Measurements from ENCODE around the gene CYLD.
A peak's percentile ranks its signal among the peaks of the same experiment; 100 is the strongest.

The CYLD gene

GRCh38 chr16:50842589-50842988 lies 100.7 kb downstream of the CYLD start:
- DNase-seq (ENCODE audit: low read depth in 3 of 3): peak in 1 of 3 experiments; percentile 16

DNA sequence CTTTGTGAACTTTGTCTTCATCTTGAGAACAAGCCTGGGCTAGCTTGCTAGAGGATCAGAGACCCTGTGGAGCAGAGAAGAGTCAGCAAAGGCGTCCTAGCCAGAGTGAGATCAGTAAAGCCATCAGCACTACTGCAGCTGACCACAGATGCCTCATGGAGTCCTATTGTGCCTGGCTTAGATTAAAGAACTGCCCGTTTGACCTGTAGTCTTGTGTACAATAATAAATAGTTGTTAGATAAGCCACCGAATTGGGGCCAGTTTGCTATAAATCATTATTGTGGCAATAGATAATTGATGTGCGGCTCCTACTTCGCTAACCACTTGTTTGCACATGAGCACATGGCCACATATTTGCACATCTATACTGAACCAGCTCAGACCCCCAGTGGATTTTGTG lies 103.0 kb downstream of the CYLD start:
- DNase-seq (ENCODE audit: low read depth in 3 of 3): no peak

DNA sequence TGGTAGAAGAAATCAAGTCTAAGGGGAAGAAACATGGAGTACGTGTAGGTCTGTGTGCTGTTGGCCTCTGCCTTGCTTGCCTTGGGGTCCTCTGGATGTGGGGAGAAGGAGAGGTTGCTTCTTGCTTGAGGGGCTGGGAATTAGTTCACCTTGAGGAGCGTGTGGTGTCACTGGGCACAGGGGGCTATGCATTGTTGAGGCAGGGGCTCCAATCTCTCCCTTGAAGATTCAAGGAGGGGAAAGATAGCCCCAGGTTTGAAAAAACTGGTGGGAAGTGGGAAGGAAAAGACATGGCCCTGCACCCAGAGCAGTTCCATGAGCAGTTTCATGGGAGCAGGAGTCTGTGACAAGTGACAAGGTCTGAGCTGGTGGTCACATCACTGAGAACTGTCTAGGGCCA lies 103.4 kb downstream of the CYLD start:
- no peak for DNase-seq (ENCODE audit: low read depth in 3 of 3)

DNA sequence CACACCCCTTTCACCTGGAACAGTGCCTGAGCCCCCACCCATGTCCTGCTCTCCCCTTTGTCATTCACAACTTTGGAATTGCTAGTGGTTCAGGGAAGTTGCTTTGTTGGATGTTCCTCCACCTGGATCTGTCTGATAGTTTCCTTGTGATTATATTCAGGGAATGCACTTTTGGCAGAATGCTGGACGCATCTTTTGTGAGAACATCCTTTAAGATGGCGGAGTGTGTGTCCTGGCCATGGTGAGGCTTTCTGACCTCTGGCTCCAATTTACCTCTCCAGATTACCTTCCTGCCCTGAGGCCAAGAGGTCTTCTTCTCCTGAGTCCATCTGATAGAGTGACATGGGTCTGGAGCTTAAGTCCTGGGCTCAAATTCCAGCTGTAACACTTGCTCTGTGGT lies 104.6 kb downstream of the CYLD start:
- no peak for DNase-seq (ENCODE audit: low read depth in 3 of 3)

- no peak for DNase-seq (ENCODE audit: low read depth in 3 of 3)
Observed at GRCh38 chr16:50847166-50847565, 105.3 kb downstream of the CYLD start.

DNA sequence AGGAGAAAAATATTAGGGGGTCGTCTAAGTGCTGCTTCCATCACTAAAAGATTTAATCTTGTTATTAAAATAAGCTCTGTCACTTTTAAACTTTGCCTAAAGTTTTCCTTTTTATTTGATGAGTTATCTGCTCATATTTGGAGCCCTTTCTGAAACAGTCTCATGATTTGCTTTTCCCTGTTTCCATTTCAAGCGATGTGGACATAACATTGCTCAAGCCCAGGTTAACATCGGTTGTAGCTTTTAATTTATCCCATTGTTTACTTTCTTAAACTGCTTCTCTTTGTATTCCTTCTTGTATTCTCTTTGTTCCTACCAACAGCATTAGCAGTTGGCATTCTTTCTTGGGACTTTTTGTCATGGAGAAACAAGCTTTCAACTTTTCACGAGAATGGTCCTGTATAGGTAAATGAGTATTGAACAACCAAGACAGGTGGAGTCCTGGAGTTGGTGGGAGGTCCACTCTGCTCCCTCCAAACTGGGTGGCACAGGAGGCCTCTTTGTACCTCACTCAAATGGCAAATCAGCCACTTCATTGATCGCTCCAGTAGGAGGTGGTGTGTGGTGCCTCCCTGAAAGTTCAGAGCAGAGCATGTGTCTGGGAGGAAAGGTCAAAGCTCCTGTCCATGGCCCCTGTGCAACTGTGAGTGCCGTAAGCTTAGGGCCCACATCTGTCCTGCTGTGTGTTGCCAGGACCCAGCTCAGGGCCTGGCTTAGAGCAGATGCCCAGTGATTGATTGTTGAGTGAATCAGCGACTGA lies 107.0 kb downstream of the CYLD start:
- no peak for DNase-seq (ENCODE audit: low read depth in 3 of 3)
